ENCODE data around the gene C16orf78.

DNA sequence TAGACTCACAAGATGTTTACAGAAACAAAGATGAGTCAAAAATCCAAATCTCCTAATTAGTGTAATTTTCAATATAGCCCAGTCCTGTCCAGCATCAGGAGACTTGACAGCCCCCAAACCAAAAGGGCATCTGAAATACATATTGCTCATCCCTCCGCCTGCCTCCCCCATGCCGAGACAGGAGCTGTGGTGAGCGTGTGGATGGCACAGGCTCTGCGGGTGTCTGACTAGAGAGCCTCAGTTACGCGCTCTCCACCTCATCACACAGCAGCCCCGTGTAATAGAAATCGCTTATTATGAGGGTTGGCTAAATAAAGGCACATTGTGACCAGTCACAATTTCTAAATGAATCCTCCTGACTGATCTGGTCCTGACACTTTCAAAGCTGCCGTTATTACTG is 48.9 kb upstream of the C16orf78 start:
- TF ChIP-seq, protein P1, sequence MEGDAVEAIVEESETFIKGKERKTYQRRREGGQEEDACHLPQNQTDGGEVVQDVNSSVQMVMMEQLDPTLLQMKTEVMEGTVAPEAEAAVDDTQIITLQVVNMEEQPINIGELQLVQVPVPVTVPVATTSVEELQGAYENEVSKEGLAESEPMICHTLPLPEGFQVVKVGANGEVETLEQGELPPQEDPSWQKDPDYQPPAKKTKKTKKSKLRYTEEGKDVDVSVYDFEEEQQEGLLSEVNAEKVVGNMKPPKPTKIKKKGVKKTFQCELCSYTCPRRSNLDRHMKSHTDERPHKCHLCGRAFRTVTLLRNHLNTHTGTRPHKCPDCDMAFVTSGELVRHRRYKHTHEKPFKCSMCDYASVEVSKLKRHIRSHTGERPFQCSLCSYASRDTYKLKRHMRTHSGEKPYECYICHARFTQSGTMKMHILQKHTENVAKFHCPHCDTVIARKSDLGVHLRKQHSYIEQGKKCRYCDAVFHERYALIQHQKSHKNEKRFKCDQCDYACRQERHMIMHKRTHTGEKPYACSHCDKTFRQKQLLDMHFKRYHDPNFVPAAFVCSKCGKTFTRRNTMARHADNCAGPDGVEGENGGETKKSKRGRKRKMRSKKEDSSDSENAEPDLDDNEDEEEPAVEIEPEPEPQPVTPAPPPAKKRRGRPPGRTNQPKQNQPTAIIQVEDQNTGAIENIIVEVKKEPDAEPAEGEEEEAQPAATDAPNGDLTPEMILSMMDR (IDR thresholded peaks at IDR 0.05) = no peak
- TF ChIP-seq POLR2AphosphoS5 (IDR thresholded peaks at IDR 0.05; ENCODE audit: insufficient read depth in 1 of 2, low read depth in 1 of 2) = no peak
- no peak for TF ChIP-seq POLR2A (IDR thresholded peaks at IDR 0.05)

Data from vagina (tissue), 2 donors.